T-helper 9 cell (primary cell): Measurements from ENCODE around the gene PGAP3.

Experiments
- DNase-seq: peaks from one replicate; pipeline ENCODE4 v3.0.0-alpha.2; 2020

Gene PGAP3

GRCh38 chr17:39636587-39636926 lies 51.3 kb downstream of the PGAP3 start:
- no peak for DNase-seq

- no peak for DNase-seq
These were observed 52.2 kb downstream of the PGAP3 start for GRCh38 chr17:39635614-39636176.

DNA sequence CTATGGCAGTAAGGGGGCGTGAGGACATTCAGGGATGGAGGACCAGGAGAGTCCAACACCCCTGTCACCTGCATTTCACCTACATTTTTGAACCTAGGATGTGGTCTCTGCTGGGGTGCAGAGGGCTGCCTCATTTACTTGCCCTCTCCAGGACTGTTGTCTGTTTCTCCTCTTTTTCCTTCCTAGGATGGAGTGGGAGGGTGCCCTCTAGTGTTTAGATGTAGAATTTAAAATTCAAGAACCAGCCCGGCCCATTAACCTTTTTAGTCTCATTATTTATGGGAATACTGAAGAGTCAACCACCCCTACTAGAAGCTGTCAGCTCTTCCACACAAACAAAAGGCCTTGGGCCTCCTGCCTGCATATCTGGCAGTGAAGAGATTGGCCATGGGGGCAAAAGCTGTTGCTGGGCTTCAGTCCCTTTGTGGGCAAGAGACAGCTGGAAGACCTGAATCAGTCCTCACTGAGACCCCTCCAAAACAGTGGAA lies 53.4 kb downstream of the PGAP3 start:
- DNase-seq, result no peak

- DNase-seq, result no peak
These were observed 54.2 kb downstream of the PGAP3 start for GRCh38 chr17:39633570-39634183.

DNA sequence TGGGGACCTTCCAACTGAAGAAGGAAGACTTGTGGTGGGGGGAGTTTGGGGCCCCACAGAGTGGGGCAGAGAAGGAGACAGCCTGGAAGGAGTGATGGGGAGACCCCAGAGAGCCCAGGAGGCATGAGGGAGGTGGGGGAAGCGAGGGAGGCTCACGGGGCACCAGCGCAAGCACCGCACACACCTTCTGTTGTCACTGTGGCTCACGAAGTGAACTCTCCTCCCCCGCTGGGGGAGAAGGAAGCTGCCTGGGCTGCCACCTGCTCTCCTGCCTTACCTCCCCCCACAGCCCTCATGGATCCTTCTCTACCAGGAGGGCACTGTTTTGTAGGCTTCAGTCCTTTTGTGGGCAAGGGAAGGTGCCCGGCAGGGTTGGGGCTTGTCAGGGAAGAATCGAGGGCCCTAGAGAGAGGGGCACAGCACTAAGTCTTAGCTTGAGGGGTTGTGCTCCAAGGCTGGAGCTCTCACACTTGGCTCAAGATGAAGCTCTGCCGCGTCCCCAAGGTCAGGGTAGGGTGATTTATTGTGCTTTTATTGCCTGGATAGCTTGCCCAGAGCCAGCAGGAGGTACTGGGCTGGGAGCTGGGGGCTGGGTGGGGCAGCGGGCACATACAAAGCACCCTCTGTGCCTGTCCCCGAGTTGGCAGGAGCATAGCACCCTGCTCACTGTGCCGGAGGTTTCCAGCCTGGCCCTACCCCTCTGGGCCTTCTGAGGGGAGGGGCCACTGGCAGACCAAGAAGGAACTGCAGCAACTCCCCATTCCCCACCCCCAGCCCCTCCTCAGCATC lies 55.5 kb downstream of the PGAP3 start:
- no peak for DNase-seq

GRCh38 chr17:39631403-39631802 lies 56.5 kb downstream of the PGAP3 start:
- no peak for DNase-seq

- no peak for DNase-seq
These were observed 58.0 kb downstream of the PGAP3 start for GRCh38 chr17:39629898-39630297.

GRCh38 chr17:39629494-39629880 lies 58.4 kb downstream of the PGAP3 start:
- DNase-seq, result no peak

DNA sequence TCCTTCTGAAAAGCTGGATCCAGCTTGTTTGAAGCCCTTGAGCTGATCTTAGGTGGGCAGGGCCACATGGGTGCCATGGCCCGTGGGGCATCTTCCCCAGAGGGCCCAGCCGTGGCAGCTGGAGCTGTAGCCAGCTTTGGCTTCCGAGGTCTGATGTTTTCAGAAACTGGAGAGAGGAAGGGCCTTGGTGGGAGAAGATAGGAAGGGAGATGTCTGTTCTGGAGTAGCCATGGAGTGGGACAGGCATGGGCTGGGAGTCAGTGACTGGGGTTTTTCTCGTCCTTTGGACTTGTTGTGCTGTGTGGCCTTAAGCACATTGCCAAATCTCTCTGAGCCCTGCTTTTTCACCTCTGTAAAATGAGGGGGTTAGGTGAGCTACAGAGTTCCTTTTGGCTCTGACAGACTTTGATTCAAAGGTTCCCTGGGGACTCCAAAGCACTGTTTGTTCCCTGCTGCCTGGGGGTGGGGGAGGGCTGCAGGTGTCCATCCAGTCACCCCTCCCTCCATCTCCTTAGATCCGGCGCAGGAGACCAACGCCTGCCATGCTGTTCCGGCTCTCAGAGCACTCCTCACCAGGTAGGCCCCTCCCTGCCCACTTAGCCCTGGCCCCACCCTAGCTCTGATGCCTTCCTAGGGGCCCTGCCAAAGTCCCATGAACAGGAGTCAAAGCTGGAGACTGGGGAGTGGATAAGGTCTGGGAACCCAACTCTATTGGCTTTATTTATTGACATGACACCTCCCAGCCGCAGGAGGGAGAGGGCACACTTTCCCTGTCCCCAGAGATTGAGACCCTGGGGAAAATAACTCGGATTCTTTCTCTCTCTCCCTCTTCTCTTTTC lies 59.0 kb downstream of the PGAP3 start:
- DNase-seq, result no peak

DNA sequence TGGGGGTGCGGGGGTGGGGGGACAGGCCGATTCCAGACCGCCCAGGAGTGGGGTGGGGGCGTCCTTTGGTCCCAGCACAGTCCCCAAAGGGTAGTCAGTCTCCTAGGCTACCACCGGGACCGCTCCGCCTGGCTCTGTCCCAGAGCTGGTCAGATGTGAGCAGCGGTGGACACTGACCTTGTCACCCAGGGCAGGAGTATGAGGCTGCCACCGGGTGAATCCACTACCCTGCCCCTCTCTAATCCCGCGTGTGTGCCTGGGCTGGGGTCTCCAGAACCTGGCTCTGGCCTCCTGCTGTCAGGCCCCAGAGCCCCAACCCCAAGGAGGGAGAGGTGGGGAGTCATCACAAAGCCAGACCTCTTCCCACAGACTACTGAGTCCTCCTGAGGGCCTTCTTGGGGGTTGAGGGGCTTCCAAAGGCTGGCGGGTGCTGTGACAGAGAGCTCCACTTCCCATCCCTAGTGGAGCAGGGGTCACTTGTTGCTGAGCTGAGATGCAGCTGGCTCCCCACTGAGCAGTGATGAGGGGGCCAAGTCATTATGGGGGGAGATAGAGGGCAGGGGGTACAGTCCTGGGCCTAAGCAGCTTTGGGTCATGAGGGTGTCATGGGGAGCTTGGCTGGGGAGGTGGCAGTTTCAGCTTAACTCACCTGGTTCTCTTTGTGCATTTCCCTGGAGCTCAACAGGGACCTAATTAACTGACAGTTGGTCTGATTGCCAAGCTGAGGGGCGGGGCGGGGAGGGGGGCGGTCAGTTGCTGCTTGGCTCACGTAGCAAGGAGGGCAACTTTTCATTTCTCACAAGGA lies 59.9 kb downstream of the PGAP3 start:
- DNase-seq, result no peak

DNA sequence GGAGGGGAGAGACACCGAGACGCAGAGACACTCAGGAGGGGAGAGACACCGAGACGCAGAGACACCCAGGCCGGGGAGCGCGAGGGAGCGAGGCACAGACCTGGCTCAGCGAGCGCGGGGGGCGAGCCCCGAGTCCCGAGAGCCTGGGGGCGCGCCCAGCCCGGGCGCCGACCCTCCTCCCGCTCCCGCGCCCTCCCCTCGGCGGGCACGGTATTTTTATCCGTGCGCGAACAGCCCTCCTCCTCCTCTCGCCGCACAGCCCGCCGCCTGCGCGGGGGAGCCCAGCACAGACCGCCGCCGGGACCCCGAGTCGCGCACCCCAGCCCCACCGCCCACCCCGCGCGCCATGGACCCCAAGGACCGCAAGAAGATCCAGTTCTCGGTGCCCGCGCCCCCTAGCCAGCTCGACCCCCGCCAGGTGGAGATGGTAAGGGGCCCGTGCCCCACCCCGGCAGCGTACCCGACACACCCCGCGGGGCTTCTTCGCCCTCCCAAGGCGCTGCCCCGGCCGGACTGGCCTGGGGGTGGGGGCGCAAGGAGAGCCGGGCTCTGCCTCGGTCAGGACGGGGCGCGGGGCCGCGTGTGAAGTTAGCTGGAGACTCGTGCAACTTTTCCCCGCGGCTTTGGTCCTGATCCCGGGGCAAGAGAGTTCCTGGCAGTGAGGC lies 60.7 kb downstream of the PGAP3 start:
- no peak for DNase-seq

GRCh38 chr17:39626171-39627046 lies 61.4 kb downstream of the PGAP3 start, which contains the start of gene PPP1R1B:
Gene PPP1R1B (plus strand): TSS chr17:39626952. CDS start chr17:39627393, 441 bp downstream.
- no peak for DNase-seq

GRCh38 chr17:39625198-39625785 lies 62.6 kb downstream of the PGAP3 start:
- no peak for DNase-seq

DNA sequence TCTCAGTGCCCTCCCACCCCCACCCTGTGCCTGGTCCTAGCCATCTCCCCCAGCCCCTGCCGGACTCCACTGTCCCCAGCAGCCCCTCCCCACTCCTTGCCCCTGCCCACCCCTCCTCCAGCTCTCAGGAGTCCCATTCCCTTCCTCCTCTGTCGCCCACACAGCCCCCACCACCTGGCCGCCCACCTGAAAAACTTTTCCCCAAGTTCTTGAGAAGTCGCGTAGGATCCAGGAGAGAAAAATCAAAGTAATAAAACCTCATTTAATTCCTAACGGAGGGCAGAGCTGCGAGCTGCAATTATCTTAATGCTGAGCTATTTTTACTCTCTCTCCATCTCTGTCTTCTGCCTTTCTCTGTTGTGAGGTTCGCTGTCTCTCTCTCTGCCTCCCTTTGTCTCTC lies 63.5 kb downstream of the PGAP3 start:
- DNase-seq, result no peak

GRCh38 chr17:39623356-39623950 lies 64.4 kb downstream of the PGAP3 start:
- DNase-seq, result peak; percentile 86

DNA sequence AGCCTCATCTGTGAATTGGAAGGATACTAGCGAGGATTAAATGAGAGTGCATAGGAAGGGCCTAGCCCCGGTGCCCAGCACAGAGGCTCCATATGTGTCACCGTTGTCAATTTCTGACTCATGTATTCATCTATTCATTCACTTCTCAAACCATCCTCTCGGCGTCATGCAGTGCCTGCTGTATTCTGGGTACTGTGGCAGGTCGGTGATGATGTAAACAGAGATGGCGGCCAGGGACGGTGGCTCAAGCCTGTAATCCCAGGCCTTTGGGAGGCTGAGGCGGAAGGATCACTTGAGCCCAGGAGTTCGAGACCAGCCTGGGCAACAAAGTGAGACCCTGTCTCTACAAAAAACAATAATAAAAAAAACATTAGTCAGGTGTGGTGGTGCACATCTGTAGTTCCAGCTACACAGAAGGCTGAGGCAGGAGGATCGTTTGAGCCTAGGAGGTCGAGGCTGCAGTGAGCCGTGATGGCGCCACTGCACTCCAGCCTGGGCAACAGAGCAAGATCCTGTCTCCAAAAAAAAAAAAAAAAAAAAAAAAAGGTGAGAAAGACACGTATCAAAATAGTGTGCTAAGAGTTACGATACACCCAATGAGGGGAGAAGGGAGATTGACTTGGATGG lies 65.4 kb downstream of the PGAP3 start:
- no peak for DNase-seq

DNA sequence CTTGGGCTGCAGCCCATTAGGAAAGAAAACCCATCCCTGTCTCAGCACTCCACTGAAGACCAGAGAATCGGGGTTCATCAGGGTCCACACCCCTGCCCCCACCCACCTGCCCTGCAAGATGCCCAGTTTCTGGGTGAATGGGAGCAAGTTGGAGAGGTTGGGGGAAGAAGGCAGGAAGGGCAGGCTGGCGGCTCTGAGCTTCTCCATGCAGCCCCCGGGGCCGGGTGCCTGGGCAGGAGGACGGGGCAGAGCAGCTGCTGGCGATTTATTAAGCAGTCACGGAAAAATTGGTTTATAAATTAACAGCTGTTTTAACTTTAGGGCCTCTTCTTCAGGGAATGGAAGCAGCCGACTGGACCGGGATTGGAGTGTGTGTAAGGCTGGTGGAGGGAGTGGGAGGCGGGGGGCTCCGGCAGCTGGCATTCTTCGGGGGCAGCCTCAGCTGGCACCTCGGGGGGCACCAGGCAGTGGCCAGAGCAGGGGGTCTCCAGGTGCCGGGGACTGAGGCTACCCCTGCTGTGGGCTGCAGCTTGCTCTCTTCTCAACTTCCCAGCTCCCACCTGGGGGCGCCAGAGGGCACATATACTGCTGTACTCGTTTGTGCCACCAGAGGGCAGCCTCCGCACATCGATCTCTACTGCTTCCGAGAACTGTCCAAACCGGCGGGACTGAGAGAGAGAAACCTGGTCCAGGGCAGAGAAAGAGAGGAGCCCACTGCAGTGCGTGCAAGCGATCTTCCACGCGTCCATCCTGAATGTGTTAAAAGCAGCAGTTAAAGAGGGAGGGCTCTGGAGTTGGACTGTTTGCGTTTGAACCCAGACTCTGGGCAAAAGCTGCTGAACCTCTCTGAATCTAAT lies 66.1 kb downstream of the PGAP3 start:
- peak; percentile 87 for DNase-seq
